Left cardiac atrium (tissue), 4 donors: Measurements from ENCODE around the gene DUSP9. TPM values are rescaled to one million over a fixed set of nuclear protein-coding genes. Genes with fewer than 3 reads are reported as not detected.
A peak's percentile ranks its signal among the peaks of the same experiment; 100 is the strongest.

Experiments
- ATAC-seq, 2 donors: fragments of 200-7000 bp; cut with Tn5 transposase; one replicate each; pipeline ENCODE4 v1.9.1; 2020; ENCODE audit warnings: mild to moderate bottlenecking in 2 of 2, moderate library complexity in 2 of 2
- DNase-seq: peaks from one replicate; pipeline ENCODE4 v3.0.0-alpha.2; 2020
- intact Hi-C, 2 donors: fragments of 100-400 bp; cut with DNase I; formaldehyde crosslinking; loops; one replicate each; pipeline versions ENCODE4 v1.14.1 to v1.15.1; 2022 to 2023
- total RNA-seq, 2 donors: library from RNA; stranded (reverse); fragmentation: NEBNext Ultra II Directional; extraction: Animal tissue kit (Norgen Biotek cat#: 25700); gene quantifications; one replicate each; pipeline ENCODE4 v1.2.1, GENCODE V29; 2021
- donor health status: DM: no; HTN: yes; CAD: no.
- donor health status: DM: no; HTN: yes; CAD: no; lungs with severe emphysema.
- donor health status: DM: yes; HTN: yes; CAD: no.
- donor health status: Dilated cardiomyopathy.

Gene DUSP9
- total RNA-seq, 2 donors from 2014 or later = not detected

DNA sequence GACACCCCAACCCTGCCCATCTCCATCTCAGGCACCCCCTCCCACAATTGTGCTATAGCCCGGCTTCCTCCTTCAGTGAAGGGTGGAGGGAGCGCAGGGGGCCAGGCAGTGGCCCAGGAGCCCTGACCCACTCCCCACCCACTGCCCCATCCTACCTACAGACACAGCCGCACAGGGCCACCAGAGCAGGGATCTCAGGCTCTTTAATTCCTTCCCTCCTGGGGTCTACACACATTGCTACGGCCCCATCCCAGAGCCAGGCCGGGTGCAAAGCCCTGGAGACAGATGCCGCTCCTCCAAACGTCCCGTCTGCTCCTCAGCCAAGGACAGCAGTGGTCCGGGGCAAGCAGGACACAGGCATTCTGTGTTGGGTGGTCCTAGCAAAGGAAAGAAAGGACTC lies 12.8 kb upstream of the DUSP9 start:
- no peak for DNase-seq
- no peak for ATAC-seq
- intact Hi-C loops = no loop called here

DNA sequence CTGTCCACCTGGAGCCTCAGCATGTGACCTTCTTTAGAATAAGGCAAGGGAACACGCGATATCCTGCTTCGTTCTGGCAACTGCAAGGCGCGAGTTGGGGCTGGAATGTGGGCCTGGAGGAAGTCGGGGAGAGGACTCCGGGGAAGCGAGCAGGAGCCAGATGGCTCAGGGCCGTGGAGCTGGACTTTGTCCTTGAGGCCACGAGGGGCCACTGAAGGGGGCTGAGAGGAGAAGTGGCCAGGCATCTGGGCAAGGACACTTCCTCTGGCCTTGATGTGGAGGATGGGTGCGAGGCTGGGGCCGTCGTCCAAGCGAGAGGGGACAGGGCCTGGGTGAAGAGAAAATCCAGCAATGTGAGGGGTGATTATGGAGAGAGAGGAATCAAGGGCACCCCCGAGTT lies 12.2 kb upstream of the DUSP9 start:
- no peak for DNase-seq
- peak in 1 of 2 donors; percentile 56 for ATAC-seq

DNA sequence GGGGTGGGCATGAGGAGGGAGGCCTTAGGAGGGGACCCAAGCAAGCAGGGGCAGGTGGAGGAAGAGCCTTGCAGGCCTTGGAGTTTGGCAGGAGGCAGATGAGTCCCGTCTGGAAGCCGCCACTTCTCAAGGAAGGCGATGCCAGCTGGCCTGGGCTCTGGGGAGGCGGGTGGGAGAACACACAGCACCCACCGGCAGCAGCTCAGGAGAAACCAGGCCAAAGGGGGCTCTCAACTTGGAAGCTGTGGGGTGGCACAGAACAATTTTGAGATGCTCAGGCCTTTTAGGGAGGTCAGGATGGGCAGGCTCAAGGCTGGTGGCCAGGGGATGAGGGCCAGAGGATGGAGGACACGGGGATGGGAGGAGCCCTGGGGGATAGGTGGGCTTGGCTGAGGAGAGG lies 11.6 kb upstream of the DUSP9 start:
- intact Hi-C loops = no loop called here
- DNase-seq (no peak), ATAC-seq (no peak)

More for the DNA sequence above, 12.2 kb upstream of the DUSP9 start:
- intact Hi-C loops = no loop called here

DNA sequence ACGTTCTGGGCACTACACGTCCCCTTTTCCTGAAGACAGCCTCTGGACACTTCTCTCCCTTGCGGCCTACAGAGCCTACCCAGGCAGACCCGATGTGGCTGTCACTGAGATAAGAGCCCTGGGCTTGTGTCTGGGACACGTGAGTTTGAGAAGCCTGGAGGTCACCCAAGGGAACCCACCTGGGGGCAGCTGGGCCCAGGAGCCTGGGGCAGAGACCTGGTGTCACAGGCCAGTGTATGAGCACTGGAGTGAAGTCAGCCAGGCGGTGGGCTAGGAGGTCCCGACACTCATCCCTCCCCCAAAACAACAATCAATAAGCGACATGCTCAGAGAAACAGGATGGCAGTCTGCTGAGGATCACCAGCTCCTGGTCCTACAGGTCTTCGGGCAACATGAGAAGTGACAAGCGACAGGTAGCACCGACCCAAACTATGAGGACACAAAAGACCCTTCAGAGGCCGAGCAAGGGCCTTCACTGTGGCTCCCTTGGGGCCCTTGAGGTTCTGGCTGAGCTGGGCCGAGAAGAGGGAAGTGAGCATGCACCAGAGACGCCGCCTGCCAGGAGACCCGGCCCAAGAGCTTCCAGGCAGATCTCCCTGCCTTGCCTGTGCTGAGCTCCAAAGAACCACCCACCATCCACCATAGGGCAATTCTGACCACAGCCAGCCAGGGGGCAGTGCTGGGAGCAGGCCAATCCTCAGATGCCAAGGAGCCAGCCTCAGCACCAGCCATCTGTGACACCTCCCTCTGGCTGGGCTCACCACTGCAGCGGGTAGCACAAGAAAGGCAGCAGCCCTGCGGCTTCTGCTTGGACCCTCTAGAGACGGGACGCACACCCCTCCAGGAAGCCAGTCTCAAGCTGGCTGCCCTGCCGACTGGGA lies 11.0 kb upstream of the DUSP9 start:
- peak in 1 of 2 donors; percentile 12 for ATAC-seq
- no peak for DNase-seq
- intact Hi-C loops = no loop called here

DNA sequence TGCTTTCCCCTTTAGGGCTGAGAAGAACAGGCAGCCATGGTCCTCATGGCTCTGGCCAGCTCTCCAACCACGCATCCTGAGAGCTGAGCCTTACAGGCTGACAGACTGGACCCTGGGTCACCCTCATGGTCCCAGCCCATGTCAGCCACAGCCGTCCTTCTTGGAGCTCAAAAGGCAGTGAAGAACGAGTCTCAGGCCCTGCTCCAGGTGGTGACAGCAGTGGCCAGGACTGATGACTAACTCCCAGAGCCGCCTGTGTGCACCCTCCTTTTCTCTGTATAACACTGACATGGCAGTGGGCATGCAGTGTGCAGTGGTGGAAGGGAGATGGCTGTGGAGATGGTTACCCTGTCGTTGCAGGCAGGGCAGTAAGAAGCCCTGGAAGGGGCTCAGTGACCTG lies 10.3 kb upstream of the DUSP9 start:
- DNase-seq (no peak), ATAC-seq (no peak)
- intact Hi-C loops = no loop called here

DNA sequence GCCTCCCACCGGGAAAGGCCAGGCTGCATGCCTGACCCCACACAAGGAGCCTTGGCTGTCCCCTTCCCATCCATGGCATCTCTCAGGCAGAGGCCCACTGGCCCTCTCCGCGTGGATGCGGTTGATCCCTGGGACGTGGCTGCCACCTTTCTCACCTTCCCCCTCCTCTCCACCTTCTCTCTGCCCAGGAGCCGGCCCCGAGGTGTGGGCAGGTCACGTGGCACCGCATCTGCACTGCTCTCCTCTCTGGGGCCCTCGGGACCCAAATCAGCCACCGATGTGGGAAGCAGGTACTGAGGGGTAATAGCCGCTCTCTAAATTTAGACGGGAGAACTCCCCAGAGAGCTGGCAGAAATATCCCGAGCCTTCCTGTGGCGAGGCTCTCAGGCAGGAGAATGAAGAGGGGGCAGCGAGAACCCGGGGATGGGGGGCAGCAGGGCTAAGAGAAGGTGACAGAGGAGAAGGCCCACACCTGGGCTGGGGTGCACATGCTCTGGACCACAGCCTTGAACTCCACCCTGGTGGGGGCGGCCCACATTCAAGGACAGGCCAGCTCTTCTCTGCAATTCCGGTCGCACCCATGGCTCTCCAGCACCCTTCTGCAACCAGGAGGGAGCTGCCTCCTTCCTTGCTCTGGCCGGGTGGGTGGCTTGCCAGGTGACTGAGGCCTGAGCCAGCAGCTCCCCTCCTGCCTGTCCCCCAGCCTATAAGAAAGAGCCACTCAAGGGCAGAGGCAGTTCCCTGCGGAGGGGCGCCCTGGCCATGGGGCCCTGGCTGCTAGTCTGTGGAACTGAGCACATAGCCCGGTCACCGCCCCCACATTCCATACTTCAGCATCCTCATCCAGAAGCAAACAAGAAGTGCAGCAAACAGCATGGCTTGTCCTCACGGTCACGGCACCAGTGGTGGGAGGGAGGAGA lies 9.6 kb upstream of the DUSP9 start:
- DNase-seq (no peak), ATAC-seq (no peak)
- intact Hi-C loops = no loop called here

DNA sequence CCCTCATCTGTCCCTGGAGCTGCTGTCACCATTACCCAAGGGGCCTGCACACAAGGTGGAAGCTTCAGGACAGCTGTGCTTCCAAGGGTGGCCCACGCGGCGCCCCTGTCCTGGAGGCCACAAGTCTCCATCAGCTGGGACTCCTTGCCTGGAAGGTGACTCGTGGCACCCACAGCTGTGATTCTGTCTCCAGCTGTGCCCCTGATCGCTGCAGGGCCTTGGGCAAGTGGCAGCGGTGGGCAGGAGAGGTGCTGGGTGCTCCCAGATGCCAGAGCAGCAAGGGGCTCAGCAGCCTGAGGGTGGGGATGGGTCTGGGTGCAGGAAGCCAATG lies 9.0 kb upstream of the DUSP9 start:
- DNase-seq (no peak), ATAC-seq (no peak)
- intact Hi-C loops = no loop called here

DNA sequence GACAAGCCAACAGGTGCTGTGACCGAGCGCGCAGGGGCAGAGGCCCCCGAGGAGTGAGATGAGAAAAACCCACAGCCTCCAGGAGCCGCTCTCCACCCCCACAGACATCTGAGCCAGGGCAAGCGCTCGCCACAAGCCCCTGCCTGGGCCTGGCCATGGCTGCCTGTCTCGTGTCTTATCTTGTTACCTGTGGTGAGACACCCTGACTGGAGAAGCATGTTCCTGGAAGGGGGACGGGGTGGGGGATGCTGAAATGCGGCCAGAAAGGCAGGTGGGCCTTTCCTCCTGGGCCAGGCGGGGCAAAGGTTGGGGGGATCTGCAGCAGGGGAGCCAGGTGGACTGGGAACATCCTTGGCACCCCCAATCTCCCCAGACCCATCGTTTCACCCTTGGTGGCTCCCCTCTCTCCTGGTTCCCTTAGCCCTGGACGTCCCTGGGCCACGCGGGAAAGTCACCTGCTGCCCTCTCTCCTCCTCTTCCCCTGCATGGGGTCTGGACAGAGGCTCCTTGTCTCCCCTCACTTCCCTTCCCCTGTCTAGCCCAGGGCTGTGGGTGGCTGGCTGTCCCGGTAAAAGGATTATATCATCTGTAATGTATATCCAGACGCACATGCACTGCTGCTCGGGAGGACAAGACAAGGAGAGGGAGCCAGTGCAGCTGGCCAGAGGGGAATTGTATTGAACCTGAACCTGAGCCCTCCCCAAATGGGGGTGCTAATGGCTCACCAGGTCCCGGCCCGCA lies 8.4 kb upstream of the DUSP9 start:
- intact Hi-C loops = no loop called here
- no peak for DNase-seq
- ATAC-seq = no peak

DNA sequence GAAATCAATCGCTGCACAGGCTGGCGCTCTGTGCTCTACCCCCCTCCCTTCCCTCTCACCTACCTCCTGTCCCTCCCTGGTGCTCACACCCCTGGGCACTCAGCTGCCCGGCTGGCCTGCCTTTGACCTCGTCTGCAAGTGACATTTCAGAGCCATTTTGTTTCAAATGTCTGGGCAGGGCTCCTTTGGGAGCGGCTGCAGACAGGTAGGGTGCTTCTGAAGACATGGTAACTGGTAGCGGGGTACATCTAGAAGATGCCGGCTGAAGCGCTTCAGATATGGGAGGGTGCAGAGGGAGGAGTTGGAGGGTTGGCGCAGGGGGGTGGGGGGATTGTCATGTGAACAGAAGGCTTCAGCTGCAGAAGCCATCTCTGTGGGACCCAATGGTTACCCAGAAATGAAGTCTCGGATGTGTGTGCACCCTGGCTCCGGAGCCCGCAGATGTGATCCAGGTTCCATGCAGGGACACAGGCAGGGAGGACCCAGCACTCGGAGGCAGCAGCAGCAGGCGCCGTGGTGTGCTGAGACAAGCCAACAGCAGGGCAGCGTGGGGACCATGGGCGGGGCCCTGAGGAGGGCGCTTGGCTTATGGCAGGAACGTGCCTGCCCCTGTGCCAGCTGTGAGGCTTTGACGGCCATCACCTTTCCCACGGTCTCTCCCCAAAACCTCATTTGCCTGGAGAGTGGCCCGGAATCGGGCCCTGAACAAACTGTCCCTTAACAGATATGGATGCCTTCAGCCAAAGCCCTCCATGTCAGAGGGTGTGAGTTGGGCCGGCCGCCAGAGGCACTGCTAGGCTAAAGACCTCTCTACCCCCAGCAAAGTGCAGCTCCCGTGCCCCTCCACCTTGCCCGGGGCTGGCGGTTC lies 7.6 kb upstream of the DUSP9 start:
- no peak for ATAC-seq
- DNase-seq = no peak
- intact Hi-C loops = loop anchor here in 1 of 2 donors (10.0 kb wide), 1 partner anchor 85 kb away; no protein-coding TSS in a partner anchor

DNA sequence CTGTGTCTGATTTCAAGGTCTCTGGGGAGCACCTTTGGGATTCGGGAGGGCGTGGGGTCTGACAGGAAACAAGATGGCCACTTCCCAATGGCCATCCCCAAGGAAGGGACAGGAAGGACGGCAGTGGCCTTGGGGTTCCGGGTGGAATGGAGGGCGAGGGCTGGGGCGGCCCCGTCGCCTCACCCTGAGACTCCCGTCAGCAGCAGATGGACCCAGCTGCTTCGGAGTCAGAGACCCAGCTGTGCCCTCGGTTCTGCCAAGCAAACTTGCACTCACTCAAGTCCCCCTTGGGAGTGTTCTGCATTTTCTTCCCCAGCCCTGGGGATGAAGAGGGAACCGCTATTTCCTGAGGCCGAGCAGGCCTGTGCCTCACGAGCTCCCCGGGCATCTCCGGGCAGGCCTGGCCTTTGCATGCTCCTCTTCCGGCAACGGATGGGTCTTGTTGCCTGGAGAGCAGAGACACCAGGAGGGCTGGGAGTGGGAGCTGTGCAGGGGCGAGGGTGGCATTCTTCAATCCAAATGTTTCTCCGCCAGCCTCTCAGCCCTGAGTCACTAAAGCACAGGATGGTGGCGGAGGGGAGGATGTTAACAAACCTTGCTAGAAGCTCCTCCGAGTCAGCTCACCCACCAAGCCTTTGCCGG lies 6.8 kb upstream of the DUSP9 start:
- DNase-seq (no peak), ATAC-seq (no peak)
- intact Hi-C loops = loop anchor here in 1 of 2 donors (10.0 kb wide), 1 partner anchor 85 kb away; no protein-coding TSS in a partner anchor

DNA sequence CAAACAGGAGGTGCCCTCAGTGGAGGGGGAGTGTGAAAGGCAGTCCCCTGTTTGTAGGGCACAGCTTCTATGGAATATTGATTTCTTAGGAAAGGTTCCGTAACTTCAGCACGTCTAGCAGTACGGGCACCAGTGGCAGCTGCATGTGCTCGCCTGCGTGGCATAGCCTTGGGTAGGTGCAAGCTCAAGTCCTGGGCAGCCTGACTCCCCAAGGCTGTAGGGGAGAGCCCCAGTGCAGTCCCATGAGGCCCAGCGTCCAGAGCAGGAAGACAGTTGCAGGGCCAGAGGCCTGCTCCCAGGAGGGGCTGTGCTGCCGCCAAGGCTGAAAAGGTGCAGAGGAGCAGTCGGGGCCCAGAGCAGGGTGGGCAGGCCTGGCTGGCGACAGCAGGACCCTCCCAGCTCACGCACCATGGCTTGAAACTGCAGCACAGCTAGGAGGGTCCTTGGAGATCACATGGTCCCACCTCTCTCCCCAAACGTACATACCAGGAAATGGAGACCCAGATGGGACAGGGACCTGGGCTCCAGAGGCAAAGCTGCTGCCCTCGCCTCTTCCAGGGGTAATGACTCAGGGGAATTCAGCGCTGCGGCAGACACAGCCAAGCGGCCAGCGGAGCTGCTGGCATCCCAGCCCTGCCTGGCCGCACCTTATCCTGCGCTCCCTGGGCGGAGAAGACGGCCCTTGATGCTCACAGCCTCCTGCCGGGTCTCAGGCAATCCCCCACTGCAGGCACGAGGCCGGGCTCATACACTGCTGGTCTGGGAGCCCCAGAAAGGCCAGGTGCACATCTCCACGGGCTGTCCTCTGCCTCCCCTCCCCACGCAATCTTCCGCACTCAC lies 6.0 kb upstream of the DUSP9 start:
- ATAC-seq = no peak
- intact Hi-C loops = loop anchor here in 1 of 2 donors (10.0 kb wide), 1 partner anchor 86 kb away; no protein-coding TSS in a partner anchor
- no peak for DNase-seq

DNA sequence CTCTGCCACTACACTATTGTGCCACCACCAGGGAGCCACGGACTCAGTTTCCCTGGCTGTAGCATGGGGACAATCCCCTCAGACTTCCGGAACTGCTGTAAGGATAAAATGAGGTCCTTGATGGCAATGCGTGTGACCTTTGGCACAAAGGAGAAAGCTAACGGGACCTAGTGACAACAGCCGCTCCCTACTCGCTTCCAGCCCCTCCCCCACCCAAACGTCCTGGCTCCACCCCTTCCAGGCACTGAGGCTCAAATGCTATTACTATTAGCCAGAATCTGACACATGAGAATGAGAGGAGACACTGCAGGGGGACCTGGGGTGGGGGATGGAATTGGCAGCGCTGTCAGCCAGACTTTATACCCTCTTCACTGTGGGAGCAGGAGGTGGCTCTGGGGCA lies 5.4 kb upstream of the DUSP9 start:
- DNase-seq (no peak), ATAC-seq (no peak)
- intact Hi-C loops = loop anchor here in 1 of 2 donors (10.0 kb wide), 1 partner anchor 87 kb away; no protein-coding TSS in a partner anchor

DNA sequence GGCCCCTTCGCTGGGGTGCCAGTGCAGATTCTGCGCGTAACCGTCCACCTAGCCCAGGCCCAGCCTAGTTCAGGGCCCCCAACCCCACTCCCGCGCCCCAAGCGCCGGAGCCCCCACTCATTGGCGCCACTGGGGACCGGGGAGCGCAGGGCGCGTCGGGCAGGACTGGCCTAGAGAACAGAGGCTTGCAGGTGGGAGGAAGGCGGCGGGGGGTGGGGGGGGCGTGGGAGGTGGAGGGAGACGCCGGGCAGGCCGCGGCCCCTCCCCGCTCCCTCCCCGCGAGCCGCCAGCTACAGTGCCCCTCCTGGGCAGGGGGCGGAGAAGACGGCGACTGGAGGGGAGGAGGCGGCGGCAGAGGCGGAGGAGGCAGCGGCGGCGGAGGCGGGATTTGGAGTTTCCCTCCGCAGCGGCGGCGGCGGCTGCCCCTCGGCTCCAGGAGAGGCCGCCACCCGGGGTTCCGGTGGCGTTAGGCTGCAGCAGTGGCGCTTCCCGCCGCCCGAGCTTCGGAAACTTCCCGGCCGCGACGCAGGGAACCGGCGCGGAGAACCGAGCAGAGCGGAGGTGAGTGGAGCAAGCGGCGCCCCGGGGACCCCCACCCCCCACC lies 4.8 kb upstream of the DUSP9 start:
- intact Hi-C loops = loop anchor here in 1 of 2 donors (10.0 kb wide), 1 partner anchor 87 kb away; no protein-coding TSS in a partner anchor
- no peak for DNase-seq

DNA sequence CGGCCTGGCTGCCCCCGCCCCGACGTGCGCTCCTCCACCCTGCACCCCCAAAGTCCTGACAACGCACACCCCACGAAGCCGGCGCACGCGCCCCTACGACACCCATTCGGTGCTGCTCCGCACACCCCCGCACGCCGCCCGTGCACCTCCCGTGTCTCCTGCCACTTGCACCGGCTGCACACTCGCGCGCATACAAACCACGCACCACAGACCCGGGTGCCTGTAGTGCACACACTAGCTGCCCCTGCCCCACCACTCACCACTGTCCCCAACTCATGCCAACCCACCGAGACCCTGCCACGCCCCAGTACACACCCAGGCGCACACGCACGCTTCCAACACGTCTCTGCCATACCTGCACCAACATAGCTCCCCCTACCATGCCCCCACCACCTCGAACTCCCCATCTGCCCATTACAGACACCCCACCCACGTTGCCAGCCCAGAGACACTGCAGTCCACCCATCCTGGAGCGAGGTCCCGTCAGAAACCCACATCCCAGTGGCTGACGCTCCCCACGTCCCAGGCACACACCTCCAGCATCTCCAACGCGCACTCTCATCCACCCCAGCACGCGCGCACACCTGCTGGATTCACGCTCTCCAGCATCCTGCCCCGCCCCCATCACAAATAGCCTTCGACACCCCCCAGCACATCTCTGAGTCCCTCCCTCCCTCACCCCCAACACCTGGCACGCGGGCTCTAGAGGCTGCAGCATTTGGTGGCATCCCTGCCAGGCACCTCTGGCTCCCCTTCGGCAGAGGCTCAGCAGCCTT lies 4.2 kb upstream of the DUSP9 start:
- ATAC-seq (no peak), DNase-seq (no peak)
- intact Hi-C loops = loop anchor here in 1 of 2 donors (10.0 kb wide), 1 partner anchor 88 kb away; no protein-coding TSS in a partner anchor

More for the DNA sequence above, 4.8 kb upstream of the DUSP9 start:
- no peak for ATAC-seq
